Measurements from ENCODE around the gene SEMA6D.

Gene SEMA6D, protein sequence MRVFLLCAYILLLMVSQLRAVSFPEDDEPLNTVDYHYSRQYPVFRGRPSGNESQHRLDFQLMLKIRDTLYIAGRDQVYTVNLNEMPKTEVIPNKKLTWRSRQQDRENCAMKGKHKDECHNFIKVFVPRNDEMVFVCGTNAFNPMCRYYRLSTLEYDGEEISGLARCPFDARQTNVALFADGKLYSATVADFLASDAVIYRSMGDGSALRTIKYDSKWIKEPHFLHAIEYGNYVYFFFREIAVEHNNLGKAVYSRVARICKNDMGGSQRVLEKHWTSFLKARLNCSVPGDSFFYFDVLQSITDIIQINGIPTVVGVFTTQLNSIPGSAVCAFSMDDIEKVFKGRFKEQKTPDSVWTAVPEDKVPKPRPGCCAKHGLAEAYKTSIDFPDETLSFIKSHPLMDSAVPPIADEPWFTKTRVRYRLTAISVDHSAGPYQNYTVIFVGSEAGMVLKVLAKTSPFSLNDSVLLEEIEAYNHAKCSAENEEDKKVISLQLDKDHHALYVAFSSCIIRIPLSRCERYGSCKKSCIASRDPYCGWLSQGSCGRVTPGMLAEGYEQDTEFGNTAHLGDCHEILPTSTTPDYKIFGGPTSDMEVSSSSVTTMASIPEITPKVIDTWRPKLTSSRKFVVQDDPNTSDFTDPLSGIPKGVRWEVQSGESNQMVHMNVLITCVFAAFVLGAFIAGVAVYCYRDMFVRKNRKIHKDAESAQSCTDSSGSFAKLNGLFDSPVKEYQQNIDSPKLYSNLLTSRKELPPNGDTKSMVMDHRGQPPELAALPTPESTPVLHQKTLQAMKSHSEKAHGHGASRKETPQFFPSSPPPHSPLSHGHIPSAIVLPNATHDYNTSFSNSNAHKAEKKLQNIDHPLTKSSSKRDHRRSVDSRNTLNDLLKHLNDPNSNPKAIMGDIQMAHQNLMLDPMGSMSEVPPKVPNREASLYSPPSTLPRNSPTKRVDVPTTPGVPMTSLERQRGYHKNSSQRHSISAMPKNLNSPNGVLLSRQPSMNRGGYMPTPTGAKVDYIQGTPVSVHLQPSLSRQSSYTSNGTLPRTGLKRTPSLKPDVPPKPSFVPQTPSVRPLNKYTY

GRCh38 chr15:47717036-47717612 is at the start of gene SEMA6D:
TSS of gene SEMA6D (plus strand) at chr15:47717505. CDS start at chr15:47759799, 42,294 bp downstream.
- no peak for DNase-seq

- DNase-seq = no peak
Measured at GRCh38 chr15:47669221-47669620, 48.1 kb upstream of the SEMA6D start.

DNA sequence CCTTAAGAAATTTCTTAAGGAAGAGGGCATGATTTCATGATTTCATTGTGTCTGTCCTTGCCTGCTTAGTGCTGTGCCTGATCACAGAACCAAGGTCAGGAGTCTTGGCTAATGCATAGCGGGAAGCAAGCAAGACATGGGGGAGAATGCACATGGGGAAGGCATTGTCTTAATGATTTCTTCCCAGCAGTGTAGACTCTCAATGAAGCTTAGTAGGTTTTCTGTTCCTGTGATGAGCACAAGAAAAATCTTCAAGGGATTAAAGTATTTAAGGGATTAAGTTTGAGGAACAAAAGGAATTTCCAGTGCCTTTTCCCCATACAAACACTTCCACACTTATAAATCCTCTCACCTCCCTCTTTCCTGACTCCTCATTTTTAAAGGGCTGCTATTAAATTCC is 46.9 kb upstream of the SEMA6D start:
- DNase-seq = no peak

- DNase-seq = no peak
Measured at GRCh38 chr15:47673232-47673761, 44.0 kb upstream of the SEMA6D start.

DNA sequence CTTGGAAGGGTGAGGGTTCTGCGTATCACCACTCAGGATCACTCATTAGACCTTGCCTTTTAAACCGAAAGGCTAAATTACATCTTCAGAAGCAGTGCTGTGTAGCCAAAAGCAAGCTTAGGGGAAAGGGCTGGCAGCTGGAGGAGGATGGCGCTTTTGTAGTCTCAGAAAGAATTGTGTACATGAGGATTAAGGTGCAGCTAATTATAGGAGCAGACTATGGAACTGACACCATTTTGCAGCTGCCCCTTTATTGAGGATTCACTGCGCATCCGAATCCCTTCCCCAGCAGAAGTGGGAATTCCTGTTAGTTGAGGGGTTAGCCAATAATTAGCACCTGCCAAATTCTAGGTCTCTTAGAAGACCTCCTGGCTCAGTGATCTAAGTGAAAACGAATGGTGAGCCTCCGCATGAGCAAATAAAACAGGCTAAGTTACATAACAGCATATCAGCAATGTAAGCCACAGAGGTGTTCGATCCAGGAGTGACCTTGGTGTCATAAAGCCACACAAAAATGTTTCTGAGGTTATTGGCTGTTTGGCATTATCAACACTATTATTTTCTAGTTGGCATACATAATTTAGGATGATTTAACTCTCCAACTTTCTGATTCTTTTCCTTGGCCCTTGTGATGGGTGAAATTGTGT is 42.6 kb upstream of the SEMA6D start:
- no peak for DNase-seq

- no peak for DNase-seq
Measured at GRCh38 chr15:47675735-47676134, 41.6 kb upstream of the SEMA6D start.

GRCh38 chr15:47678040-47678439 is 39.3 kb upstream of the SEMA6D start:
- no peak for DNase-seq

DNA sequence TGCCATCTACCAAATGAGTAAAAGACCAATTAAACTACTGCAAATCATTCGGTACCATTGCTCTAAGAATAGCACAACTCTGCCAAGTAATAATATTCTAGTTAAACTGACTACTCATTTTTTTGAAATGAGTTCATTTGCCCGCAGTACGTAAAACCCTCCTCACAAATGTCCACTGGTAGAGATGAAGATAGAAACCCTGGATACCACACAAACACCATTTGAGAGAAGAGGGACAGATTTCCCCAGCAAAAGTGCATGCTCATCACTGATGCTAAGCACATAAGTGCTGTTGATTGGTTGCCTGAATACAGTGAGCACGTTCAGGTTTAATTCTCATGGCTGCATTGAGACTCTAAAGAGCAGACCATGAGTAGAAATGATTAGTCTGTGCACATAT is 34.6 kb upstream of the SEMA6D start:
- DNase-seq = no peak

DNA sequence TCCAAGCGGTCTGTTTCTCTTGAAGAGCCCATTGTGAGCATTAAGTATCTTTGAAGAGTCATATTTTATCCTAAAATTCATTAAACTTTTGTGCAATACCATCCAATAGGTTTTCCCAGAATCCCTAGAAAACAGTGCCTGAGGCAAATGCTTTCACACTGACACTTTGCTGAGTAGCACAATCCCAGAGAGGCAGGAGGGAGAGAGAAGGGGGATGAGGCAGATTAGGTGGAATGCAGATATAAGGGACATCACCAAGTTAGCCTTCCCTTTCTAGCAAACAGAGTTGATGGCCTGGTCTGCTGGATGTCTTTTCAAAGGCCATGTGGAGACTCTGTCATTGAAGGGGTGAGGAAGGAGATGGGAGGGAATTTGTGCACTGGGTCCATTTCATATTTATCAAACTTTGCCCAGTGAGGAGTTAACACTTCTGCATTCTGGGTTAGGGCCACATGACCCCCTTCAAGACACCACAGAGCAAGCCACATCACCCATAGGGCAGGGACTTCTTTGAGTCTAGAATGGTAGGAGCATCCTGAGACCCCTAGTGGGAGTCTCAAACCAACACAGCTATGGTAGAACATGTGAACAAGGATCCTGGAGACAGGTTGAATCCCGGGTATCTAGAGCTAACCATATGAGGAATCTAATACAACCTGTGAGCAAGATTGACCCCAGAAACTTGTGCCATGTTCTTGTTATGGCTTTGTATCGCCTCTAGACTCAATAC is 32.0 kb upstream of the SEMA6D start:
- no peak for DNase-seq

- no peak for DNase-seq
Measured at GRCh38 chr15:47688573-47689086, 28.7 kb upstream of the SEMA6D start.

- no peak for DNase-seq
Measured at GRCh38 chr15:47689660-47690059, 27.6 kb upstream of the SEMA6D start.

- no peak for DNase-seq
Measured at GRCh38 chr15:47691882-47692281, 25.4 kb upstream of the SEMA6D start.

- DNase-seq = no peak
Measured at GRCh38 chr15:47696351-47696750, 21.0 kb upstream of the SEMA6D start.

DNA sequence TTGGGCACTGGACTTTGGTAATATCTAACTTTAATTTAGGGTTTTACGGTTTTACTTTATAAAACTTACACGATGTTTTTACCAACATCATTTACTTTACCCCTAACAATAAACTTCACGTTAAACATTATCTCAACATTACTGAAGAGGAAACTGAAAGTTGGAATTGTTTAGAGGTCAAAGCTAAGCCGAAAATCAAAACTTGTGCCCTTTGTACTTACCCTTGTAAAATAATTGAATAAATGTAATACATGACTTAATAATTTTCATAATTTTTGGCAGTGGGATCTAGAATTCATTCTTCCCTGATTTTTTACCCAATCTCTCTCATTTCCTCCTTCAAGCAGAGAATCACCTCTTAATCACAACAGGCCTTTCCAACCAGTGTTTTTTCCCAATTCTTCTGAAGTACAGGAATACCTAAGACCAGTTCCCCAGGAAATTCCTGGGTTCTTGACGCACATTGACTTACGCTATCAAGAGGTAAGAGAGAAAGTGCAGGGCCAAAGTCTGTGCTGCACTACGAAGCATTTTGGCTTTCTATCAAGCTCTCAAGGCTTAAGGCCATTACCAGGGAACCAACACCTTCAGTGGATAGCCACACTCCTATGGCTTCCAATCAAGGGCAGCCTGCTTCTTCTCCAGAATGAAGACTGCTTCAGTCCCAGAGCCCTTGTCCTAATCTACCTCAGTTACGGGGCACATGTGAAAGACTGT is 11.9 kb upstream of the SEMA6D start:
- no peak for DNase-seq

DNA sequence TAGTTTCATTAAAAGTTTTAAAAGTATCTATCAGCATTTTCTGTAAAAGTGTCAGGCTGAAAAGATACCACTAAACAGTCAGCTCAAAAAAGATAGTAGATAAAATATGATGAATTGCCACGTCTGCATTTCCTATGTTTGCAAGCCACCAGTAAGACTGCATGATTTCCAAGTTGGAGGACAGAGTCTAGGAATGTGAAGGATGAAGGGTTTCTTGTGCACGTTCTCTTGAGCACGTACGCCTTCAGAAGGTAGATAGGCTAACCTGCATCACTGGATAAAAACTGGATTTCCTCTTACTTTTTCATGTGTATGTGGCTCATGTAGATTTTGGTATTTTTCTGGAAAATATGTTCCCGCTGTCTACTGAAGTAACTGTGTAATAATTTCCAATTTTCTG is 9.9 kb upstream of the SEMA6D start:
- DNase-seq = no peak

DNA sequence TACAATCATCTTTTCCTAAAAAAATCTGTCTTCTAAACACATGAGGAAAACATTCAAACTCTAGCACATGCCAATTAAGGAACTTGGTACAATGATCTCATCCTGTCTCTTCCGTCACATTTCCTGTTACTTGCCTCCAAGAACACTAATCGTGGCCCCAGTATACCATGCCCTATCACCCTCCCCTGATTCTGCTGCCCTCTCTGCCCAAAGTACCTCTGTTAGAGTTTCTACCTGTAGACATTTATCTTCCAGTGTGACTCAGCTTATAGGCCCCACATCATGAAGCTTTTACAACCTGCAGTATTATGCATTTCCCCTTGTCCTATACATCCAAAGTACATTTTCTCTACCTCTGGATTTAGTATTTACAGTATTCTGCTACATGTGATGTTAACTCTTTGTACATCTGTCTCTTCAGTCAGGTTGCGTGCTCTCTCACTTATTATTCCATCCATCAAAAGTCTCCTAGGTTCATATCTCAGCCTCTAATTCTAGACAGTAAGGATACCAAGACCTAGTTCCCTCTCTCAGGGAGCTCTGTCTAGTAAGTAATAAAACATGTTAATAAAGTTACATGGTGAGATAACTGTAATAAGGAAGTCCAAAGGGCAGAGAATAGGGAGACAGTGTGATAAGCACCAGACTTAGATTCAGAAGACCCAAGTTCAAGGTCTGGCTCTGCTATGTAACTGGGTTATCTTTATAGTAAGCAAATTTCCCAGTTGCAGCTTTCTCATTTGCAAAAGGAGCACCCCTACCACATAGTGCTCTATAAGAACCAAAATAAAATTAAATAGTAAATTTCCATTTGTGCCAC is 8.9 kb upstream of the SEMA6D start:
- DNase-seq = no peak

- no peak for DNase-seq
Measured at GRCh38 chr15:47711655-47712054, 5.7 kb upstream of the SEMA6D start.

DNA sequence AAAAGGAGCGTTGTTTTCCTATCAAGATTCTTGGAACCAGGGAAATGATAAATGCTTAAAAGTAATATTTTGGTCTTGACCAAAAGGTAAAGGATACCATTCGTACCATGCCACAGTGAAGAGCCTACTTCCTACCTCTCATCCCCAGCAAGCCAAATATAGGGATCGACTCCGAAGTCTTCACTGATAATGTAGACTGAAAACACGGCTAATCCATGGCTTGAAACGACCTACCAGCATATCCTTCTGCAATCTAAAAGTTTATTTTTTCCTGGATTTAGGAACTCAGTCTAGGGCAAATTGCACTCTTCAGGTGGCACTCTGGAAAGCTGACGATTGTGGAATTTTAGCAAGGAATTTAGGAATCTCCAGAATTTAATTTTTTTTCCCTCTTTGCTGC is 1.9 kb upstream of the SEMA6D start:
- no peak for DNase-seq

DNA sequence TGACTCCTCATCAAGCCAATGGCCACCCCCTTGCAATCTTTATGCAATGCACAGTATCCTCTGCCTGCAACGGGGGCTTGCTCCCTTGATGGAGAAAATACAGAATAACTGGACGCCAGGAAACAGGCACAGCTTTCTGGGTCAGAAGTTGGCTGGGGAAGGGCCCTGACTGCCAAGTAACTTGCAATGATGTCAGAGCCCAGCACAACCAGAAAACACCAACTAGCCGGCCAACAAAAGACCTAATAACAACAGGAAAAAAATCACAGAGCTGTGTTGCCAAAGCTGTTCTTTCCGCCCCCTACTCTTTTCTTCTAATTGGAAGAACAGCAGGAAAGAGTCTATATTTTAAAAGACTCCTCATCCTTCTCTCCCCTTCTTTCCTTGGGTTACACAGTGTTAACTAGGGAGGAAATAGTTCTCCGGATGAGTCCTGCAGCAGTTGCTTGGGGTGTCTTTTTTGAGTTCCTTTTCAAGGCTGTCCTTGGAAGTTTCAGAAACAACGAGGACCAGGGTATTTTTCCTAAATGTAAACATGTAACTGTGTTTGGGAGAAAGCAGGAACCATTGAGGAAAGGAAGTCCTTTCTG is 1.4 kb upstream of the SEMA6D start:
- no peak for DNase-seq

- no peak for DNase-seq
Measured at GRCh38 chr15:47716516-47716915, 789 bp upstream of the SEMA6D start.
